Activated T-helper 1 cell treated with anti-CD3 and anti-CD28 coated beads, Interleukin-2, amount 50 U/mL, for 16 hours (primary cell): Measurements from ENCODE around the gene DENND1A.

Experiments used
- DNase-seq, 2 donors: peaks; one replicate each; pipeline ENCODE4 v3.0.0-alpha.2; 2020; ENCODE audit warnings: low read depth in 1 of 2, low spot score in 1 of 2

Gene DENND1A

GRCh38 chr9:123597876-123598556 is 331.9 kb downstream of the DENND1A start:
- DNase-seq = no peak

DNA sequence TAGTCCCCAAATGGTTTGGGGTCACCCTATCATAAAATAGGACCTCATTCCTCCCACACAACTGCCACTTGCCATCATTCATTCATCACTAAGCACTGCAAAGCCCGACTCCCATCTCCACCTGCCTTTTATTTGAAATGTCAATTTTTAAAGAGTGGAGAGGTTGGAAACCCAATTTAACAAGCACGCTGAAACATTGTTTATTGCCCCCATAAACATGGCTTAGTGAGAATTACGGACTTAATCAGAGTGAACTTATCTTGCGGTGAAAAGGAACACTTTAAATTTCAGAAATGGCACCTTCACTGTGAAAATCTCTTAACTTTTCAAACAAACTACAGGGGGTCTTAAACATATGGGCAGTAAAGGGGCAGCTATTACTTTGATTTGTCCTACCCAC is 332.9 kb downstream of the DENND1A start:
- no peak for DNase-seq

DNA sequence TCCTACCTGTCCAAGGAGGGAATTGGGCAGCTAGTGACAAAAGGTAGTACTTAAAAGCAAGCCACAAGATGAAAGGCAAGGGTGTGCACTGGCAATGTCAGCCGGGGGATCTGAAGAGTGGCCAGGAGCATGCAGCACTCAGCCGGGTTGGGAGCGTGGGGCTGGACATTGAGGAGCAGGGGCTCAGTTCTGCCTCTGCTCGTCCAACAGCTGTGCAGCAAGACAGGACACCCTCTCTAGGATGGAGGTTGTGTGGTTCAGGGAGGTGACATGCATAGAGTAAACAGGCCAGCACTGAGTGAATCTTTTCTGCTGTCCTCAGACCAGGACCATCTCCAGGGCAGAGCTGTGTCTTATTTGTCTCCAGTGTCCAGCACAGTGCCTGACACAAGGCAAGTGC is 338.6 kb downstream of the DENND1A start:
- DNase-seq = no peak

GRCh38 chr9:123590499-123590898 is 339.4 kb downstream of the DENND1A start:
- DNase-seq = no peak

DNA sequence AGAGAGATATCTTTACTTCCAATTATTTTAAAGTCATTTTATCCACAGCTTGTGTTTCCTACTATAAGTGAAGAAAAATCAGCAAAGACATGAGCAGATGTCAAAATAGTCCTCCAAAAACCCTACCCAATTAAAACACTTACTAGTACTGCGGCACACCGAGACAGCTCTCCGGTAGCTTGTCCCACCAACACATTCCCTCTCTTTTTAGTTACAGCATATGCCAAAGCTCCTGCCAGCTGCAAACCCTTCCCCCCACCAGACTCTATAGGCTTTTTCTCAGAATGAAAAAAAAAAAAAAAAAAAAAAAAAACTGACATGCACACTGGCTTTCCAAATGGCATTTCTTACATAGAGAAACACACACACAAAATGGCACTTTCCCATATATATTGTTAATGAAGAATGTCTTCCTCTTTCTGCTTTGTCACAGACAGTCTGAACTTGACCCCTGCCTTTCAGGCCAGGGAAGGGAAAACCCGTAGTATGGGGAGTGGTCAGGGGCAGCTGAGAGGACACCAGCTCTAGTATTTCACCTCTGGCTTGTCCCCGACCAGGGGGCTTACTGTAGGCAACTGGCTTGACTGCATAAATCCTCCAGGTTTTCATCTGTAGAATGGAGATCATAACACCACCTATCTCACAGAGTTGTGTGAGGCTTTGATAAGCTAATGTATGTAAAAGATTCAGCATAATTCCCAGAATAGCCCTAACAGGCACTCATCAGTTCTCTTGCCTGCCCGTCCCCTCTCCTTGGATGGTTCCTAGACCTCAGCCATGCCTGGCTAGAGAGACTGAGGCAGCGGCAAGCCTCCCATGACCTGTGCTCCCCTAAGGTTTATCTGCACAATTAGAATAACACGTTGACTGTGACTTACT is 340.3 kb downstream of the DENND1A start:
- DNase-seq = no peak

DNA sequence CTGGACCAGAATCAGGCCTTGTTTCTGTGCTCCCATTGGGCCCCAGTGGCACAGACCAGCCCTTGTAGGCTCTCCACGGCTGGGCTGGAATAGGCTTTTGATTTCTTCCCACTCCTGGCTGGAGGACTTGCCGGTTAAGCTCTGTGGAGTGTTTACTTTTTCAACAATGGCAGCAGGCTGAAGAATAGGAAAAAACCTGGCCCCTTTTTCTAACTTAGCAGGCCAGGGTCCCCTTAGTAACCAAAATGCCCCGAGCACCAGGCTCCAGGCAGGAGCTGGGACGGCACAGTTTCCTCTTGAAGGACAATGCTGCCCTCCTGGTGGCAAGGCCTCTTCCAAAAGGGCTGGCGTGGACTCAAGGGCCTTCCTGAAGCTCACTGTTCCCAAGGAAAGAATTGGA is 343.7 kb downstream of the DENND1A start:
- DNase-seq = no peak

DNA sequence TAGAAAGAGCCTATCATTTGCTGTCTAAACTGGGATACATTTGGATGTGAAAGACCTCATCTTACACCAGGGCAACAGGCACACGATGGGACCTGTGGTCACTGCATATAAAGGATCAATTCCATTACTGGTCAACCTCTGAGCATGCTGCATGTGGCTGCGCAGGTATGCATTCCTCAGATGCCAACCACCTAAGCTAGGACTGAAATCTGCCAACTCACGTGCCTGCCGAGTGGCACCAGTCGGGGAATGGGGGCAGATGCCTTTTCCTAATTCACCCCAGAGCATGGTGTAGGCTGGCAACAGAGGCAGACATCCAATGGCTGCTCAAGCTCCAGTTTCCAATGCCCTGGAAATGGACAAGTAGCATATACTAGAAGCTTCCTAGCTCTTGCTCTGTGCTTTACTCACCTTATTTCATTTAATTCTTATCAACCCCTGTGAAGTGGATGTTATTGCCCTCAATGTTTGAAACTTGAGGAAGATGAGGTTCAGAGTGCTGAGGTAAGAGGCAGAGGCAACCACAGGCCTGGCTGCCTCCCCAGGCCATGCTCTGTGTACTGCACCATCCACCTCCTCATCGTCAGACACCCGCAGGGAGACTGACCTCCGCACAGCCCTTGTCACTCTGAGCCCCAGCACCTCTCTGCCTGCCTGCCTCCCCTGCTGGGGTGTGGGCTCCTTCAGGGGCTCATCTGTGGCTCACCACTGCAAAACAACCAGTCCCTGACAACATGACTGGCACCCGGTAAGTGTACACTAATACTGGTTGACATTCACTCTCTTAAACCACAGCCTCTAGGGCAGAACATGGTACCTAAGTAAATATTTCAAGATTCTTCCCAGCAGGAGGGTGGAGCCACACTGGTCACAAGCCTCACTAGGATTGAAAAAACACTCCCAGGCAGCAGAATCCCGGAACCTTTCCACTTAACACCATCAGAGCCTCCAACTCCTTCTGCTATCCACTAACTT is 345.4 kb downstream of the DENND1A start:
- DNase-seq = no peak

DNA sequence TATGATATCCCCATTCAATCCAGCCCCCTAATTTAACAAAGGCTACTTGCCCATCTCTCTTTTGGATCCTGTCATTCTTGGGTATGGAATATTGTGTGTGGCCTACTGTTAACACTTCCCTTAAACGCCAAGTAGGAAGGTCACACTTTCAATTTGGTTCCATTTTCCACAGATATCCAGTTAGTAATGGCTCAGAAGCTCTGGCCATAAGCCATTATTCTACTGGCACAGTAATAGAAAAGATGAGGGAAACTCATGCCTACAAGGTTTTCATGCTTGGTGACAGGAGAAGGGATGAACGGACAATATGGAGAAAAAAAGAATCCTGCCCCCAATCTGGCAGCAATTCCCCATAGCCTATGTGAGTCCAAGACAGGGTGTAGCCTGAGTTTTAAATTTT is 346.3 kb downstream of the DENND1A start:
- no peak for DNase-seq

DNA sequence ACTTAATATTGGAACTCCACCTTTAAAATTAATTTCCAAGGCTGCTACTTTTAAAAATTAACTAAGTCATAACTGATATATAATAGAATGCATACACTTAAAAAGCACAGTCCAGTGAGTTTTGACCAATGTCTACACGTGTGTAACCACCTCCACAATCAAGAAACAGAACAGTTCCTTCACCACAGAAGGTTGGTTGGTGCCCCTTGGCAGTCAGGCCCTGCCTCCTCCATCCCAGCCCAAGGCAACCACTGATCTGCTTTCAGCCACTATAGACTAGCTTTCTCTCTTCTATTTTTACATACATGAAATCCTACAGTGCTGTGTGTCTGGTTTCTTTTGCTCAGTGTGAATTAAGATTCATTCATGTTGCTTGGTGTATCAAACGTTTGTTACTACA is 358.7 kb downstream of the DENND1A start:
- DNase-seq = no peak

DNA sequence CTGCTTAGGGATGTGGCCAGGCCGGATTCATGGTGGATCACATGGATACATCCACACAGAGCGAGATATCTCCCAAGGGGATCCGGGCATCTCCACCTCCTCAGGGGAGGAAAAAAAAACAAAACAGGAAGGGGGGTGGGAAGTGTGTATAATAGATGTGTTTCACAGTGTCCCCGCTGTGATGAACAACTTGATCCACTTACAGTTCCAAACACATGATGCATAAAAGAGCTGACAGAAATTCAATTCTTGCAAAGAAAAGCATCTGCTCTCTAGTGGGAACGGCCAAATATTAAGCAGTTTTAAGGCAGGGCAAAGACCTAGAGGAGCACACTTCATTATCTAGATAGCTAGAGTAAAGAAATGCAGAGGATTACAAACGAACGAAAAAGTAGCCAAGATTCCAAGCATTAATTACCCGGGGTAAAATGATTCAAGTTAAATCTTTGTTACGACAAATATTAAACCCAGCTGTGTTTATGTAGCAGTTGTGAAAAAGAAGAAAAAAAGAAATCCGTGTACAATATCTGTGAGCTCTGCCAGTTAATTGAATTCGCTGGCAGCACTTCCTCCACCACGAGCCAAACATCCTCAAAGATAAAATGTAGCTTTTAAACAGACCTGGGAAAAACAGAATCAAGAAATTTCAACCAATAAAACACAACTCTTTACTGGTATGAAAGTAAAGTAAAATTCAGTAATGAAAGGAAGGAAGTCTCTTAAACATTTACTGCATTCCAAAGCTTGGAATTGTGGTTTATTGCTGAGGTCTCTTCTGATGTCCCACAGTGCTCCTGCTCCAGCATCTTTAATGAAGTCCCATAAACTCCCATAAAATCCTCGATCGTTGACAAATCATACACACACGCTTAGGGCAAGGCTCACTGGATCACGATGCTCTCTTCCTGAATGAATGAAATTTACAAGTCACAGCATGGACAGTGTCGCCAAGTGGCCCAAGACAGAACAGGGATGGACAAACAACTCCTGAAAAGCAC is 360.9 kb downstream of the DENND1A start:
- no peak for DNase-seq

DNA sequence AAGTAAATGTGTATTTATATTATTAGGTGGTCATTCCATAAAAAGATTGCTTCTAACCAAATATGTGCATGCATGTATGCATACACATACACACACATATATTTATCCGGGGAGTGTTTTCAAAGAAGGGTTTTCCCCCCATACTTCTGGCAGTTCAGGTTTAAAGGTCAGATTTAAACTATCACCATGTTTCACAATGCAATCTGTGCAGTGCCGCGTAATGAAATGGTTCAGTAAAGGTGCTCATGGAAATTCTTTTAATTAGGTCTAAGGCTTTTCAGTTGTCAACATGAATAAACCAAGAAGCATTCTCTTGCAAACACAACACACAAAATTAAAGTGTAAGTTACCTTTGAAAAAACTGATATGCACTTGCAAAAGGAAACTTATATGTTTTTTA is 362.9 kb downstream of the DENND1A start:
- DNase-seq = no peak

GRCh38 chr9:123564652-123565051 is 365.3 kb downstream of the DENND1A start:
- DNase-seq = no peak

DNA sequence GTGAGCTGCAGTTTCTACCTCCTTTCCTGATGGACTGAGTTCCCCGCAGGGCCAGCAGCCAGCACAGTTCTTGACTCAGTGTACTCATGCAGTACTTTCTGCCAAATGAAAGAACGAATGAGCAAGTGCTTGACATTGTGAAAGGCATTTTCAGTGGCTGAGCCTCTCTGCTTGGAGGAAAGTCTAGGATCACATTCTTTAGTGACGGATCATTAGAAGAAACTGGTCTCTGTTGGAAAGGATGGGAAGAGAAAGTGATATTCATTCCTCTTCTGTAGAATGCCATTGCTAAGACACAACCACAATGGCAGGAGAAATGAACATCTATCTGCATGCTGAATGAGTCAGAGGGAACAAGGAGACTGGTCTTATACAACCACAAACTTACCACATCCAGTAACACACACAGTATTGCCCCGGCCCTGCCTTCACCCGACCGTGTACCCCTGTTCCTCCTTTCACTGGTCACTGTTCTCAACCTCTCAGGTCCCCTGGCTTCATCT is 367.0 kb downstream of the DENND1A start:
- DNase-seq = no peak

DNA sequence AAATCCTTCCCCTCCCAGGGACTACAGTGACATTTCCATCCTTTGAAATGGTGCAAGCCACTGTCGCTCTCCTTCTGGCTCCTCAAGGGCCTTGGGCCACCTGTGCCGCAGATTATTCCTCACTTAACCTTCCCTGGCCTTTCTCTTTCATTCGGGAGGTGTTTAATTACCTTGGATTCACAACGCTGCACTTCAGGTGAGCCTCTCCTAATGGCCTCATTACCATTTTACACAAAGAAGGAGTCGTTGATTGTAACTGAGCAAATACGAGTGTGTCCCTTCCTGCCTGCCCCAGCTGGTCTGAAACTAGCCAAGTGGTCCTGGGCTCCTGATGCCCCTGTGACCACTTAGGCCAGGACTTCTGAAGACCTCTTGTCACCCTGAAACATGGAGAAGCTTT is 368.9 kb downstream of the DENND1A start:
- no peak for DNase-seq

DNA sequence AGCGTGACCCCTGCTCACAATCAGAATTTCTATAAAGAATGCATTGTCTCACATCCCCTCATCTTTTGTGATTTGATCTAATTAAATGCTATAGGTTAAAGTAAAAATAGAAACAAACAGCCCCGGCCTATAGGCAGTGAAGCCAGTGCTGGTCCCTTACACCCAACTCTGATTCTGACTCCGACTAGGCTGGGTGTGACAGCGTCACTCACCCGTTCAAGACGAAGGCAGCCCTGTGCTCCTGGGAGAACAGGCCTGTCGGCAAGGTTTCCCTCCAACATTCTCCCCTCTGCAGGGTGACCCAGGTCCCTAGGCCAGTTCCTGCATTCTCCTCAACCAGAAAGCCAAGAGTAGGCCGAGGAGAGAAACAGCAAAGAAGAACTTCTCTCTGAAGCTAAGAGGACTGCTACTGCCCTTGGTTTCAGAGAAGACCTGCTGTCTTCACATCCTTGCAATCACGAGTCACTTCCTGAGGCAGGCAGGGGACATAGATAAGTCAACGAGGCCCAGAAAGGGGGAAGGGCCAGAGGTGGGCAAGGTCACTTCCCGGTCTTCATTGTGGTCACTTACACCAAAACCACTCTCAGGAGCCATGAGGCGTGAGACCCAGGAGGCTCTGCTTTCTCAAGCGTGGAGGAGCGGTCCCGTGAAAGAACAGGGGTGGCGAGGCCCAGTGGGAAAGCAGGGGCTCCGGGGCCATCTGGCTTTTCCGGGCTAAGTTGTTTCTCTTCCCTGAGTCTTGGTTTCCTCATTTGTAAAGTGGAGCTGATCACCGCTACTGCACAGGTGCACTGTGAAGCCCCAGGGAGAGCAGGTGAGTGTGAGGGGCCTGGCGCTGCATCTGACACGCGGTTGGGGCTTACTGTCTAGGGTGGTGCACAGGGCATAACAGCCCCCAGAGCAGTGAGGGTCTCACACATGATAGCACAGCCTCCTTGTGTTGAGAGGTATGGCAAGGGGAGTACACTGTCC is 373.2 kb downstream of the DENND1A start:
- DNase-seq = no peak

DNA sequence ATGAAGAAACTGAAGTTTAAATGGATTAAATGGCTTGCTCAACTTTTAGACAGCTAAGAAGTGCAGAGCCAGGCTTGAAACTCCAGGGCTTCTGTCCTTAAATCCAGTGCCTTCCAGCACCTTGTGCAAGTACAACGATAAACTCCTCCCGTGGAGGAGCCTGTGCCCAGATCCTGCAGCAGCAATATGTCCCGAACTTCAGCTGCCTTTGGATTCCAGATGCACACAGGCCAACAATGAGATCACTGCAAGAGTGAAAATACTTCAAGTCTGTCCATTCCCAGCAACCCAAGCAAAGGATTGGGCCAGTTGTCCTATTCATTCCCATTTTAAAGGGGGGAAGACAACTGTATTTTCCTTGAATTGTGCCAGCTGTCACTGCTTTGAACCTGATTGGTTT is 374.3 kb downstream of the DENND1A start:
- DNase-seq = no peak

GRCh38 chr9:123552530-123552929 is 377.4 kb downstream of the DENND1A start:
- DNase-seq = no peak

DNA sequence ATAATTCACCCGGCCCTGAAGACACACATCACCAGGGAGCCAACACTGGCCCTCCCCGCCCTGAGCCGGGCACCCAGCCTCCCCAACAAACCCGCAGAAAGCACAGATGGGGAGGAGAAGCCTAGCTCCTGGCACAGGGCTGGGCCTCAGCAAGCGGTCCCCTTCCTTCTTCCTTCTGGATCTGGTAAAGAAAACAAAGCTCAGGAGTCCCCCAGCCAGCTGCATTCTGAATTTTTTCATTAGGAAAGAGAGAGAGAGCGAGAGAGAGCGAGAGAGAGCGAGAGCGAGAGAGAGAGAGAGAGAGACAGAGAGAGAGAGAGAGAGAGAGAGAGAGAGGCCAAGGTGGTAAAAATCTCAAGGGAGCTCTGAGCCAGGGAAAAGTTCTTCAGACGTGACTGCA is 378.2 kb downstream of the DENND1A start:
- DNase-seq = no peak

GRCh38 chr9:123550797-123551196 is 379.1 kb downstream of the DENND1A start:
- DNase-seq = no peak
